GM10266 (cell line): Measurements from ENCODE around the gene SLC25A1.

Source experiments
- DNase-seq: peaks from one replicate; pipeline ENCODE4 v3.0.0; 2012; ENCODE audit errors: extremely low spot score
- TF ChIP-seq, protein P1 (sequence below): IDR thresholded peaks from 2 replicates; pipeline ENCODE4 v1.5.1; 2012; ENCODE audit warnings: mild to moderate bottlenecking, low read depth; ENCODE audit not compliant: control insufficient read depth, insufficient read depth; ENCODE audit errors: missing control alignments

SLC25A1 gene

DNA sequence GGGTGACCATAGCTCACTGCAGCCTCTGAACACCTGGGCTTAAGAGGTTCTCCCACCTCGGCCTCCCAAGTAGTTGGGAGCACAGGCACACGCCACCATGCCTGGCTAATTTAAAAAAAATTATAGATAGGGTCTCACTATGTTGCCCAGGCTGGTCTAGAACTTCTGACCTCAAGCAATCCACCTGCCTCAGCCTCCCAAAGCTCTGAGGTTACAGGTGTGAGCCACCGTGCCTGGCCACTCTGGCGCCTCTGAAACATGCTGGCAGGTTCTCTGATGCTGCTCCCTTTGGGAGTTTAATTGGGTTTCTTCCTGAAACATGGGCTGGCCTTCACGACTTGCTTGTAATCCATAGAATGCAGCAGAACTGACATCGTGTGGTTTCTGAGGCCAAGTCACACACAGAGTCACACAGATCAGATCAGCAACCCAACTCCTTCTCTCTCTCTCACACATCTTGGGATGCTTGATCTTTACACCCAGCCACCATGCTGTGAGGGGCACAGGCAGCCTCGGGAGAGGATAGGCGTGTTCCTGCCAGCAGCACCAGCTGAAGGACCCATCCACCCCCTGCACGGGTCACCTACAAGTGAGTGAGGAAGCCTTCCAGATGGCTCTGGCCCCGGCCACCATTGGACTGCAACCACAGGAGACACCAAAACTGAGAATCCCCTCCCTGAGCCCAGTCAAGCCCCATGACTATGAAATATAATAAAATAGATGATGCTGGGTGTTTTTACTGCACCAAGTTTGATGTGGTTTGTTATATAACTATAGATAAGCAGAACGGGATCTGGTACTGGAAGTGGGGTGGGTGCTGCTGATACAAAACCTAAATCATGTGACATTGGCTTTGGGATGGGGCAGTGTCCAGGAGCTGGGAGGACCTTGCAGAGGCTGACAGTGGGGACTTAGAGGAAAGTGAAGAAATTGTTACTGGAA lies 25.3 kb downstream of the SLC25A1 start:
- TF ChIP-seq, protein P1, sequence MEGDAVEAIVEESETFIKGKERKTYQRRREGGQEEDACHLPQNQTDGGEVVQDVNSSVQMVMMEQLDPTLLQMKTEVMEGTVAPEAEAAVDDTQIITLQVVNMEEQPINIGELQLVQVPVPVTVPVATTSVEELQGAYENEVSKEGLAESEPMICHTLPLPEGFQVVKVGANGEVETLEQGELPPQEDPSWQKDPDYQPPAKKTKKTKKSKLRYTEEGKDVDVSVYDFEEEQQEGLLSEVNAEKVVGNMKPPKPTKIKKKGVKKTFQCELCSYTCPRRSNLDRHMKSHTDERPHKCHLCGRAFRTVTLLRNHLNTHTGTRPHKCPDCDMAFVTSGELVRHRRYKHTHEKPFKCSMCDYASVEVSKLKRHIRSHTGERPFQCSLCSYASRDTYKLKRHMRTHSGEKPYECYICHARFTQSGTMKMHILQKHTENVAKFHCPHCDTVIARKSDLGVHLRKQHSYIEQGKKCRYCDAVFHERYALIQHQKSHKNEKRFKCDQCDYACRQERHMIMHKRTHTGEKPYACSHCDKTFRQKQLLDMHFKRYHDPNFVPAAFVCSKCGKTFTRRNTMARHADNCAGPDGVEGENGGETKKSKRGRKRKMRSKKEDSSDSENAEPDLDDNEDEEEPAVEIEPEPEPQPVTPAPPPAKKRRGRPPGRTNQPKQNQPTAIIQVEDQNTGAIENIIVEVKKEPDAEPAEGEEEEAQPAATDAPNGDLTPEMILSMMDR = no peak
- DNase-seq = no peak

GRCh38 chr22:19151329-19152191 lies 27.0 kb downstream of the SLC25A1 start:
- TF ChIP-seq, protein P1 = no peak
- no peak for DNase-seq

GRCh38 chr22:19150482-19151328 lies 27.8 kb downstream of the SLC25A1 start:
- no peak for DNase-seq
- TF ChIP-seq, protein P1 = no peak

- TF ChIP-seq, protein P1 = no peak
- no peak for DNase-seq
These were observed 28.5 kb downstream of the SLC25A1 start, which contains the start of gene GSC2 for GRCh38 chr22:19149991-19150390. TSS of gene GSC2 (minus strand) at chr22:19150292. CDS start at chr22:19150283, 9 bp downstream.

GRCh38 chr22:19149047-19149883 lies 29.3 kb downstream of the SLC25A1 start:
- TF ChIP-seq, protein P1 = no peak
- no peak for DNase-seq
